Endodermal cell (in vitro differentiated cells): Measurements from ENCODE around the gene MACROD2. TPM values are rescaled to one million over a fixed set of nuclear protein-coding genes. Genes with fewer than 3 reads are reported as not detected.

Source experiments
- DNase-seq: peaks from one replicate; pipeline ENCODE4 v3.0.0-alpha.2; 2017
- H3K27ac ChIP-seq: 2 replicates; pipeline ENCODE4 v1.5.1; 2013; ENCODE audit warnings: mild to moderate bottlenecking, low read depth, low read length, moderate library complexity
- H3K27me3 ChIP-seq: 2 replicates; pipeline ENCODE4 v1.6.1; 2013; ENCODE audit warnings: mild to moderate bottlenecking, low read length, moderate library complexity; ENCODE audit not compliant: insufficient read depth, control insufficient read depth, poor library complexity, severe bottlenecking
- H3K36me3 ChIP-seq: 2 replicates; pipeline ENCODE4 v1.7.0; 2013; ENCODE audit warnings: mild to moderate bottlenecking, low read length, moderate library complexity; ENCODE audit not compliant: control insufficient read depth, insufficient read depth
- H3K4me1 ChIP-seq: one replicate; pipeline ENCODE4 v1.7.0; 2013; ENCODE audit warnings: low read length; ENCODE audit not compliant: control insufficient read depth, insufficient read depth
- H3K4me3 ChIP-seq: 2 replicates; pipeline ENCODE4 v1.5.1; 2013; ENCODE audit warnings: mild to moderate bottlenecking, low read length, moderate library complexity
- H3K9ac ChIP-seq: 2 replicates; pipeline ENCODE4 v1.6.1; 2013; ENCODE audit warnings: mild to moderate bottlenecking, low read length, moderate library complexity; ENCODE audit not compliant: poor library complexity, severe bottlenecking; ENCODE audit errors: extremely low read depth
- H3K9me3 ChIP-seq: 2 replicates; pipeline ENCODE4 v1.6.1; 2013; ENCODE audit warnings: mild to moderate bottlenecking, low read length, moderate library complexity; ENCODE audit not compliant: control insufficient read depth
- H3K27ac Mint-ChIP-seq: 2 replicates; pipeline ENCODE4 v1.8.0; 2020; ENCODE audit warnings: mixed read lengths
- H3K27me3 Mint-ChIP-seq: 2 replicates; pipeline ENCODE4 v1.8.0; 2021; ENCODE audit warnings: mild to moderate bottlenecking, mixed read lengths; ENCODE audit not compliant: insufficient read depth
- H3K36me3 Mint-ChIP-seq: 2 replicates; pipeline ENCODE4 v1.8.0; 2020; ENCODE audit warnings: low read depth, mixed read lengths
- H3K4me1 Mint-ChIP-seq: 2 replicates; pipeline ENCODE4 v1.8.0; 2020; ENCODE audit warnings: mixed read lengths
- H3K4me3 Mint-ChIP-seq: 2 replicates; pipeline ENCODE4 v1.8.0; 2020; ENCODE audit warnings: mild to moderate bottlenecking, moderate library complexity, mixed read lengths
- H3K9me3 Mint-ChIP-seq: 2 replicates; pipeline ENCODE4 v1.8.0; 2020; ENCODE audit warnings: mild to moderate bottlenecking, mixed read lengths
- CTCF ChIP-seq: fragments of 200-600 bp; sonication (generic); conservative IDR thresholded peaks from 2 replicates; pipeline ENCODE4 v1.5.0; 2021; ENCODE audit warnings: antibody characterized with exemption, mild to moderate bottlenecking
- WGBS, 2 experiments: methylation state at CpG; one replicate each; pipeline versions ENCODE4 v1.1.5 to v1.1.7; 2013; ENCODE audit warnings: missing lambda C conversion rate in 2 of 2, mixed read lengths in 1 of 2; ENCODE audit not compliant: insufficient coverage in 1 of 2, insufficient read length in 1 of 2; 5-methylcytosine and 5-hydroxymethylcytosine counted together
- total RNA-seq, 2 donors: library from RNA; stranded (reverse); fragmentation: NEBNext Ultra II Directional in 1 of 2; extraction: Animal tissue kit (Norgen Biotek cat#: 25700) in 1 of 2; gene quantifications; 2 replicates in 1 of 2; 3 replicates in 1 of 2; pipeline ENCODE4 v1.2.1, GENCODE V29; 2021

Gene MACROD2
- total RNA-seq, 2 donors from 2014 or later = 2.3 to 4.8 TPM

DNA sequence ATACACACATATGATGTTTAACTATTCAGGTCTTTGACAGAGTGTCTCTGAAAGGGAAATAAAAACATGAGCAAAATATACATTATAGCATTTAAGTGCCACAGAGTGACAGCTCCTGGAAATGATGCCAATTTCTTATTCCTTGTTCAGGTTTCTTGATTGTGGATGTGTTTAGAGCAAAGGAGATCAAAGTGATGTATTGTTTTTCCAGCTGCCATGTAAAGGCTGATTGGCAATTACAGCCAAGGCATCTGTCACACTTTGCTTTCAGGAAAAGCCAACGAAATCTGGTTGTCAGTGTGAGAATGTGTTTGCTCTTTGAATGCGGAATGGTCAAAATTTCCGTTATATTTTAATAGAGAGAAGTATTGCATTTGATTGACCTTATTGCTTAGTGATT is 689.9 kb downstream of the MACROD2 start:
- Mint-ChIP-seq H3K9me3 (no peaks in the 10 kb centered on the region), H3K36me3 (no peaks in the 10 kb centered on the region), H3K27me3 (no peaks in the 10 kb centered on the region), H3K4me1 (no peaks in the 10 kb centered on the region), H3K4me3 (no peak overlapping the region), H3K27ac (no peak overlapping the region)
- no peak for DNase-seq
- WGBS, 2 experiments = 85 to 96% methylated on average over 3 of the region's 3 CpGs
- no peaks in the 10 kb centered on the region for H3K9me3 ChIP-seq
- H3K4me1 ChIP-seq = no peaks in the 10 kb centered on the region
- TF ChIP-seq CTCF = no peak
- H3K9ac ChIP-seq = no peak overlapping the region
- H3K27me3 ChIP-seq = no peaks in the 10 kb centered on the region
- H3K27ac ChIP-seq = no peak overlapping the region
- no peak overlapping the region for H3K4me3 ChIP-seq
- H3K36me3 ChIP-seq = no peaks in the 10 kb centered on the region

GRCh38 chr20:14687313-14687712 is 692.0 kb downstream of the MACROD2 start:
- H3K27me3 ChIP-seq = no peaks in the 10 kb centered on the region
- DNase-seq = no peak
- H3K9me3 ChIP-seq = no peaks in the 10 kb centered on the region
- 67 to 80% methylated on average over 2 of the region's 2 CpGs for WGBS, 2 experiments
- H3K9me3 Mint-ChIP-seq = no peaks in the 10 kb centered on the region
- TF ChIP-seq CTCF = no peak
- no peak overlapping the region for H3K4me3 ChIP-seq
- no peak overlapping the region for H3K27ac Mint-ChIP-seq
- peaks cover 6% of the 10 kb centered on the region for H3K4me1 Mint-ChIP-seq
- no peak overlapping the region for H3K9ac ChIP-seq
- H3K36me3 Mint-ChIP-seq = no peaks in the 10 kb centered on the region
- H3K27ac ChIP-seq = no peak overlapping the region
- no peak overlapping the region for H3K4me3 Mint-ChIP-seq
- H3K27me3 Mint-ChIP-seq = no peaks in the 10 kb centered on the region
- no peaks in the 10 kb centered on the region for H3K36me3 ChIP-seq
- H3K4me1 ChIP-seq = no peaks in the 10 kb centered on the region

GRCh38 chr20:14688005-14688404 is 692.7 kb downstream of the MACROD2 start:
- no peak overlapping the region for H3K4me3 ChIP-seq
- no peak for DNase-seq
- no peaks in the 10 kb centered on the region for H3K9me3 ChIP-seq
- Mint-ChIP-seq H3K4me3 (no peak overlapping the region), H3K4me1 (peaks cover 12% of the 10 kb centered on the region), H3K27ac (no peak overlapping the region), H3K9me3 (no peaks in the 10 kb centered on the region), H3K36me3 (no peaks in the 10 kb centered on the region), H3K27me3 (no peaks in the 10 kb centered on the region)
- H3K36me3 ChIP-seq = no peaks in the 10 kb centered on the region
- 92% methylated on average over 2 of the region's 2 CpGs; no CpG with 5 or more reads in 1 of the 2 experiments for WGBS, 2 experiments
- H3K4me1 ChIP-seq = no peaks in the 10 kb centered on the region
- TF ChIP-seq CTCF = no peak
- no peak overlapping the region for H3K27ac ChIP-seq
- no peak overlapping the region for H3K9ac ChIP-seq
- H3K27me3 ChIP-seq = no peaks in the 10 kb centered on the region
